GM23248 (cell line): ENCODE data around the gene ALG2. TPM values are rescaled to one million over a fixed set of nuclear protein-coding genes. Genes with fewer than 3 reads are reported as not detected.

ENCODE experiments used
- DNase-seq: peaks from one replicate; pipeline ENCODE4 v3.0.0-alpha.2; 2015
- H2AFZ ChIP-seq: fragments of 200-600 bp; sonication (generic); 2 replicates; pipeline ENCODE4 v1.6.1; 2016; ENCODE audit warnings: antibody characterized with exemption
- H3F3A ChIP-seq: fragments of 200-600 bp; sonication (generic); 2 replicates; pipeline ENCODE4 v1.6.1; 2016; ENCODE audit warnings: mild to moderate bottlenecking, antibody characterized with exemption, mixed run types; ENCODE audit not compliant: insufficient read depth
- H3K27ac ChIP-seq: fragments of 200-600 bp; sonication (generic); 2 replicates; pipeline ENCODE4 v1.5.1; 2016; ENCODE audit warnings: mild to moderate bottlenecking
- H3K27me3 ChIP-seq: fragments of 200-600 bp; sonication (generic); replicated peaks from 2 replicates; pipeline ENCODE4 v1.6.1; 2016; ENCODE audit warnings: mild to moderate bottlenecking; ENCODE audit not compliant: insufficient read depth
- H3K36me3 ChIP-seq: fragments of 200-600 bp; sonication (generic); 2 replicates; pipeline ENCODE4 v1.6.1; 2016; ENCODE audit warnings: low read depth, mild to moderate bottlenecking
- H3K4me1 ChIP-seq: fragments of 200-600 bp; sonication (generic); 2 replicates; pipeline ENCODE4 v1.6.1; 2016; ENCODE audit warnings: mild to moderate bottlenecking; ENCODE audit not compliant: insufficient read depth
- H3K4me2 ChIP-seq: fragments of 200-600 bp; sonication (generic); one replicate; pipeline ENCODE4 v1.6.1; 2016; ENCODE audit warnings: mild to moderate bottlenecking; ENCODE audit not compliant: unreplicated experiment
- H3K4me3 ChIP-seq: fragments of 200-600 bp; sonication (generic); 2 replicates; pipeline ENCODE4 v1.5.1; 2016; ENCODE audit warnings: mild to moderate bottlenecking
- H3K79me2 ChIP-seq: fragments of 200-600 bp; sonication (generic); 2 replicates; pipeline ENCODE4 v1.6.1; 2016; ENCODE audit warnings: mild to moderate bottlenecking; ENCODE audit not compliant: insufficient read depth
- H3K9ac ChIP-seq: fragments of 200-600 bp; sonication (generic); 2 replicates; pipeline ENCODE4 v1.6.1; 2016; ENCODE audit warnings: mild to moderate bottlenecking
- H3K9me2 ChIP-seq: fragments of 200-600 bp; sonication (generic); 2 replicates; pipeline ENCODE4 v1.6.1; 2016; ENCODE audit warnings: mixed run types, mild to moderate bottlenecking, moderate library complexity; ENCODE audit not compliant: insufficient read depth
- H3K9me3 ChIP-seq: fragments of 200-600 bp; sonication (generic); one replicate; pipeline ENCODE4 v1.6.1; 2017; ENCODE audit warnings: low read depth
- H4K20me1 ChIP-seq: fragments of 200-600 bp; sonication (generic); 2 replicates; pipeline ENCODE4 v1.6.0; 2016; ENCODE audit not compliant: insufficient read depth
- EZH2 ChIP-seq: fragments of 200-600 bp; sonication (generic); IDR thresholded peaks from 2 replicates; pipeline ENCODE4 v1.6.1; 2018; ENCODE audit warnings: antibody characterized with exemption, mild to moderate bottlenecking; ENCODE audit not compliant: insufficient read depth, poor library complexity, severe bottlenecking
- EZH2phosphoT487 ChIP-seq: fragments of 200-600 bp; sonication (generic); IDR thresholded peaks from 2 replicates; pipeline ENCODE4 v1.6.1; 2018; ENCODE audit warnings: antibody characterized with exemption, moderate library complexity, mild to moderate bottlenecking, low read depth; ENCODE audit not compliant: insufficient read depth
- WGBS, 2 experiments: methylation state at CpG; one replicate each; pipeline ENCODE4 v1.1.6; 2015 to 2017; ENCODE audit warnings: low lambda C conversion rate in 2 of 2, low coverage in 1 of 2; ENCODE audit errors: missing lambda C conversion rate in 2 of 2; 5-methylcytosine and 5-hydroxymethylcytosine counted together
- in situ Hi-C: fragments of 300-500 bp; cut with MboI; formaldehyde crosslinking; loops from 2 replicates; pipeline ENCODE4 v1.15.0; 2020
- polyA plus RNA-seq: library from polyadenylated mRNA; unstranded; fragments of >200 nt; fragmentation: Nextera tagmentation; extraction: Ambion mirVana; gene quantifications from 2 replicates; pipeline ENCODE4 v1.2.1, GENCODE V29; 2016
- total RNA-seq: library from RNA; depleted of rRNA; stranded (reverse); fragments of >200 nt; shearing (Covaris generic); gene quantifications from 2 replicates; pipeline ENCODE4 v1.2.3, GENCODE V29; 2014

Gene ALG2
- total and polyA plus RNA-seq, 2 experiments from 2014 or later, result 59.5 to 65.8 TPM

- no peaks in the 10 kb centered on the region for H3K27me3 ChIP-seq
- no peaks in the 10 kb centered on the region for H4K20me1 ChIP-seq
- H3K9ac ChIP-seq, result peak overlapping the region; percentile 59
- in situ Hi-C loops, result loop anchor here (25.0 kb wide), 1 partner anchor 753 kb away; no protein-coding TSS in a partner anchor
- H3K4me1 ChIP-seq, result peaks cover 8% of the 10 kb centered on the region; the same call in 1 of the 2 replicates
- no peak for TF ChIP-seq EZH2phosphoT487
- TF ChIP-seq EZH2, result no peak
- H2AFZ ChIP-seq, result peak overlapping the region; percentile 89
- H3F3A ChIP-seq, result no peaks in the 10 kb centered on the region
- DNase-seq, result peak; percentile 54
- H3K36me3 ChIP-seq, result no peaks in the 10 kb centered on the region
- no peak overlapping the region for H3K27ac ChIP-seq
- WGBS, 2 experiments, result 4% methylated on average over 27 of the region's 27 CpGs
- no peaks in the 10 kb centered on the region for H3K9me3 ChIP-seq
- peak overlapping the region; percentile 57 for H3K4me3 ChIP-seq
- H3K9me2 ChIP-seq, result no peaks in the 10 kb centered on the region
- H3K4me2 ChIP-seq, result peak overlapping the region; percentile 70
- H3K79me2 ChIP-seq, result no peaks in the 10 kb centered on the region
Measured at GRCh38 chr9:99259231-99259918, 37.6 kb upstream of the ALG2 start.

GRCh38 chr9:99257723-99258389 is 36.1 kb upstream of the ALG2 start:
- no peaks in the 10 kb centered on the region for H3K79me2 ChIP-seq
- H3K36me3 ChIP-seq, result no peaks in the 10 kb centered on the region
- no peaks in the 10 kb centered on the region for H3K9me2 ChIP-seq
- no peaks in the 10 kb centered on the region for H3K27me3 ChIP-seq
- H3K9me3 ChIP-seq, result no peaks in the 10 kb centered on the region
- no peak overlapping the region for H3K4me3 ChIP-seq
- H3K4me2 ChIP-seq, result no peak overlapping the region
- 84 to 86% methylated on average over 8 of the region's 8 CpGs for WGBS, 2 experiments
- no peak overlapping the region for H2AFZ ChIP-seq
- H3K9ac ChIP-seq, result no peak overlapping the region
- no peak for DNase-seq
- in situ Hi-C loops, result loop anchor here (25.0 kb wide), 1 partner anchor 754 kb away; no protein-coding TSS in a partner anchor
- peaks cover 8% of the 10 kb centered on the region; the same call in 1 of the 2 replicates for H3K4me1 ChIP-seq
- H3F3A ChIP-seq, result no peaks in the 10 kb centered on the region
- TF ChIP-seq EZH2phosphoT487, result no peak
- TF ChIP-seq EZH2, result no peak
- H3K27ac ChIP-seq, result no peak overlapping the region
- H4K20me1 ChIP-seq, result no peaks in the 10 kb centered on the region

- Histone ChIP-seq H3K4me1 (peaks cover 8% of the 10 kb centered on the region; the same call in 1 of the 2 replicates), H4K20me1 (no peaks in the 10 kb centered on the region), H3K4me2 (no peak overlapping the region), H3K4me3 (no peak overlapping the region), H3F3A (no peaks in the 10 kb centered on the region), H3K9me3 (no peaks in the 10 kb centered on the region), H3K9me2 (no peaks in the 10 kb centered on the region), H3K9ac (no peak overlapping the region), H3K79me2 (no peaks in the 10 kb centered on the region), H2AFZ (no peak overlapping the region), H3K27me3 (no peaks in the 10 kb centered on the region), H3K36me3 (no peaks in the 10 kb centered on the region), H3K27ac (no peak overlapping the region)
- in situ Hi-C loops, result loop anchor here (25.0 kb wide), 1 partner anchor 757 kb away; no protein-coding TSS in a partner anchor
- DNase-seq, result no peak
- TF ChIP-seq EZH2phosphoT487 (no peak), EZH2 (no peak)
- WGBS, 2 experiments, result 100% methylated on average over 1 of the region's 1 CpG
Measured at GRCh38 chr9:99255651-99256050, 33.9 kb upstream of the ALG2 start.

- no peak overlapping the region for H3K4me2 ChIP-seq
- DNase-seq, result no peak
- no peaks in the 10 kb centered on the region for H3K9me3 ChIP-seq
- no peak overlapping the region for H3K4me3 ChIP-seq
- H3K27me3 ChIP-seq, result no peaks in the 10 kb centered on the region
- H3K4me1 ChIP-seq, result peaks cover 6% of the 10 kb centered on the region; the same call in 1 of the 2 replicates
- no peak overlapping the region for H3K27ac ChIP-seq
- no peaks in the 10 kb centered on the region for H3K36me3 ChIP-seq
- WGBS, 2 experiments, result 68 to 71% methylated on average over 15 of the region's 15 CpGs
- H3F3A ChIP-seq, result no peaks in the 10 kb centered on the region
- TF ChIP-seq EZH2, result no peak
- H2AFZ ChIP-seq, result no peak overlapping the region
- no peaks in the 10 kb centered on the region for H3K79me2 ChIP-seq
- H3K9me2 ChIP-seq, result no peaks in the 10 kb centered on the region
- in situ Hi-C loops, result loop anchor here (25.0 kb wide), 1 partner anchor 758 kb away; no protein-coding TSS in a partner anchor
- no peak overlapping the region for H3K9ac ChIP-seq
- no peaks in the 10 kb centered on the region for H4K20me1 ChIP-seq
Measured at GRCh38 chr9:99253772-99254431, 32.2 kb upstream of the ALG2 start.
